Right renal pelvis (tissue), 4 donors: ENCODE data around the gene MTG2. TPM values are rescaled to one million over a fixed set of nuclear protein-coding genes. Genes with fewer than 3 reads are reported as not detected.

ENCODE experiments used
- DNase-seq, 4 donors: peaks; one replicate each; pipeline ENCODE4 v3.0.0-alpha.2; 2013; ENCODE audit warnings: low read depth in 4 of 4, low spot score in 3 of 4, missing footprints in 1 of 4
- polyA plus RNA-seq, 4 donors: library from polyadenylated mRNA; unstranded; fragments of 120-200 nt; gene quantifications; one replicate each; pipeline ENCODE4 v1.2.1, GENCODE V29; 2013; ENCODE audit not compliant: insufficient read length in 4 of 4

MTG2 gene
- polyA plus RNA-seq, 4 donors: 34.3 to 39.2 (median 36.8) TPM

DNA sequence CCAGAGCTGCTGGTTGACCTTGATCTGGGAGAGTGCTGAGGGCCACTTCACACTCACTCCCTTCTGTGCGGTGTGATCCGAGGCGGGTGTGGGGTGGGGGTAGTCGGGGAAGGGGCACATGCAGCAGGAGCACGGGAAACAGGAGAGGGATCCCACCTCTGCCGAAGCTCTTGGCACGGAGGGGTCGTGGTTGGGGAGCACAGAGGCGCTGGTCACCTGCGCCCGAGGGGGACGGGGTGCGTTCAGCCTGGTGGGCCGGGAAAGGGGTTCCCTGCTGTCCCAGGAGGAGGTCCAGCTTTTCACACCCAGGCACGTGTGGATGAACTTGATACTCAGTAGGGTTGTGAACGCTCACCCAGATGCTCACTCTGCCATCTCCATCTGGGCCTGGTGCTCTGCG lies 22.0 kb upstream of the MTG2 start:
- no peak for DNase-seq

DNA sequence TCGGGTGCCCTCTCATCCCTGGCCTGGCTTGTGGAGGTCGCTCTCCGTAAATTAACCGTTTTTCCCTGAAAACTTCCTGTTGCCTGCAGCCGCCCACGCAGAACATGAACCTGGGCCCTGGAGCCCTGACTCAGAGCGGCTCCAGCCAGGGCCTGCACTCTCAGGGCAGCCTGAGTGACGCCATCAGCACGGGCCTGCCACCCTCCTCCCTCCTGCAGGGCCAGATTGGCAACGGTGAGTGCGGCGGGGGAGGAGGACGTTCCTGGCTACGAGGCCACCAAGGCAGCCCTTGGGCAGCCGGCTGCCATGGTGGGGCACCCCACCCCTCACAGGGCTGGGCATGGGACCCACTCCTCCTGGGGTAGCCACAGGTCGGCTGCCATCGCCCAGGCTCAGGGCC lies 21.5 kb upstream of the MTG2 start:
- DNase-seq: no peak

DNA sequence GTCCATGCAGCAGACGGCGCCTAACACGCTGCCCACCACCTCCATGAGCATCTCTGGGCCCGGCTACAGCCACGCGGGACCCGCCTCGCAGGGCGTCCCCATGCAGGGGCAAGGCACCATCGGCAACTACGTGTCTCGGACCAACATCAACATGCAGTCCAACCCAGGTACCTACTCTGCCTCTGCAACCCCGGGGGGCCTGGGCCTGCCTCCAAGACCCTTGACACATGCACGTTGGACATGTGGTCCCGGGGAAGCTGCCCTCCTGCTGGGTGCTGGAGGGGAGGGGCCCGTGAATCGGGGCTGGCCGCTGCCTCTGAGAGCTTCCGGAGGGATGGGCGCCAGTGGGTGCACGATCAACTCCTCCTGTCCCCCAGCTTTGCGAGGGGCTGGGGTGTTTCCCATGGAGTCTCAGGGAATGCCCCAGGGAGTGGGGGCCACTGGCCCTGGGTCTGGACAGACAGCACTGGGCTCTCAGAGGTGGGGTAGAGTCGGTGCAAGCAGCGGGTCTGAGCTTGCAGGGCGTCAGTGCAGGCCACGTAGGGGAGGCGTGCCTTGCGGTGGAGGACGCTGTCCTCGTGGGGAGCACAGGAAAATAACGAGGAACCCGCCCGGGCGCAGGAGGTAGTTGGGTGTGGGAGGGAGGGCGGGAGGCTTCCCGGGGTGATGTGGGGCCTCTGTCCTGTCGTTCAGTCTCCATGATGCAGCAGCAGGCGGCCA lies 19.9 kb upstream of the MTG2 start:
- no peak for DNase-seq

DNA sequence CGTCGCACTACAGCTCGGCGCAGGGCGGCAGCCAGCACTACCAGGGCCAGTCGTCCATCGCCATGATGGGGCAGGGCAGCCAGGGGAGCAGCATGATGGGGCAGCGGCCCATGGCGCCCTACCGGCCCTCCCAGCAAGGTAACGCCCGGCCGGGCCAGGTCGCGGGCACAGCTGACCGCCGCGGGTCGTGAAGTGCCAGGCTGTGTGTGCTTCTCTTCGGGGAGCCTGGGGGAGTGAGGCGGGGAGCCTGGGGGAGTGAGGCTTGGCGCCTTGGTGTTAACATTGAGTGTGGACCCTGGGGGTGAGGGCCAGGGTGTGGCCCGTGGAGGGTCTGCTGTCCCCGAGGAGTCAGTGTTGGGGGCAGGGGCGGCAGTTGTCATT lies 19.4 kb upstream of the MTG2 start:
- DNase-seq: no peak

DNA sequence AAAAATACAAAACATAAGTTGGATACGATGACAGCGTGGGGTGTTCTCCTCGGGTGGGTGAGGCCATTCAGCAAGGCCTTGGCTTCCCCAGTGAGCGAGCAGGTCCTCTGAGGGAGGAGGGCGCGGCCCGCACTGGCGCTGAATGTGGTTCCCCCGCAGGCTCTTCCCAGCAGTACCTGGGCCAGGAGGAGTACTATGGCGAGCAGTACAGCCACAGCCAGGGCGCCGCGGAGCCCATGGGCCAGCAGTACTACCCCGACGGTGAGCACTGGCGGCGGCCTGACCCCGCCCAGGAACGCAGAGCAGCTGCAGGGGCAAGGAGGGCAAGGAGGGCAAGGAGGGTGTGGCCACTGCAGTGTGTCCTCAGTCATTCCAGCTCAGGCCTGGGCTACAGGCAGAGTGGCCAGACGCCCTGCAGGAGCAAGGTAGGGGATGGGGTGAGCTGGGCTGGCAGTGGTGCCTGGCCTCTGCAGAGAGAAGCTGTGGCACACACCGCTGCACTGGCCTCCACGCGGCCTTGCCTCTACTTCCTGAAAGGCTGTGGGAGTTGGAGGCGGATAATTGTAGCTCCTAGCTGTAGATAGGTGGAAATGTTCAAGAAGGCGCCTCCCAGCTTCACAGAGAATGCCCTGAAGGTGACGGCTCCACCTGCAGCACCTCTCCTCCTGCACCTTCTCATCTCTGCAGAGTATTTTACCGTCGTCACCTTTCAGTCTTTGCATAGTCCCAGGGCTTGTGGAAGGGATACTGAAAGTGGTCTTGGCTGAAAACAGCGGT lies 18.7 kb upstream of the MTG2 start:
- DNase-seq: no peak

DNA sequence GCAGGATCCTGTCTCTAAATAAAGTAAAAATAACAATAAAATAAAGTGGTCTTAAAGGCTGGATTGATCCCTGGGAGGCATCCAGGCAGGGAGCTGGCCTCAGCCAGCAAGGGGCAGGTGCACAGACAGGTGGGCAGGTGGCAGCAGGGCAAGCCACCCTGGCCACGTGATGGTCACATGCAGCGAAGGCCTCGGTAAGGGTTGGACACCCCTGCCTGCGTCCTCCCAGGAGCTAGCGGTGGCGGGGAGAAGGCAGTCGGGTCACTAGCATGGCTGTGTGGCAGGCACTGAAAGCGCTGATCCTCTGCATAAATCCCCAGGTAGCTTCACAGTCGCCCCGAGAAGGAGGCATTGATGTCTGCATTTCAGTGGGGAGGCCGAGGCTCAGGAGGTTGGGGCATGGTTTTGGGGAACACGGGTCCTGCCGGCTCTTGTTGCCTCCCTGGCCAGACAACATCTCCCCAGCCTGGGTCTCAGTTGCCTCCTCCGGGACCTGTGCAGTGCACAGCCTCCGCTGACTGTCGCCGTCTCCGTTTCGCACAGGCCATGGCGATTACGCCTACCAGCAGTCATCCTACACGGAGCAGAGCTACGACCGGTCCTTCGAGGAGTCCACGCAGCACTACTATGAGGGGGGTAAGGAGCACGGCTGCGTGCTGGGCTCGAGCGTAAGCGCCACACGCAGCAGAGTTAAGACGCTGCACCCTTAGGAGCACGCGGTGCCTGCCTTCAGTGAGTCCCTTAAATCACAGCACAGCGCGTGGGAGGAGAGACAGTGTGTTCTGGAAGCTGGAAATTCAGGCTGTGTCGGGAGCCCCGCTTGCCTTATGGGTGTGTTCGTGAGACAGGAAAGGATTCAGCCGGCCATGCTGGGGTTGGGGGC lies 17.7 kb upstream of the MTG2 start:
- DNase-seq: no peak

DNA sequence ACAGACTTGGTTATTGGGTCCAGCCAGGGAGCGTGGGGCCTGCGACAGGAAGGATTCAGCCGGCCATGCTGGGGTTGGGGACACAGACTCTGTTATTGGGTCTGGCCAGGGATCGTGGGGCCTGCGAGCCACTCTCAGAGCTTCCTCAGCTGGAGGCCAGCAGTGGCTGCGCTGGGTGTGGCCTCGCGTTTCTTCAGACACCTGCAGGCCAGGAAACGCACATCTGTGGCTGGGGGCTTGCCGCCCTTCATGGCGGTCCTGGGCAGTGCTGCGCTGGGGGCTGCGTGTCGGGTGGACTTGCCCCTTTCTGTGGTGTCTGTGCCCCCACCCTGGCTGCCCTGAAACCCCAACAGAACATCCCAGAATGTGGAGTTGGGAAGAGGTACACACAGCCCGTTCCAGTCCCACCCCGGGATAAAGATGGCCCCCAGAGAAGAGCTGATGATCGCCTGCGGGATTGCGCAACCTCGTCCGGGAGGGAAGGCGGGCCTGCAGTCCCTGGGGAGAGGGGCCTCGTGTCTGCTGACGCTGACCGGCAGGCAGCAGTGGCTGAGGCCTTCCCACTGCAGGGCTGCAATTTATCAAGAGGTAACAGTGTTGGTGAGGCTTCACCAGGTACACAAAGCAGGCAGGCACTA lies 16.9 kb upstream of the MTG2 start:
- DNase-seq: no peak

DNA sequence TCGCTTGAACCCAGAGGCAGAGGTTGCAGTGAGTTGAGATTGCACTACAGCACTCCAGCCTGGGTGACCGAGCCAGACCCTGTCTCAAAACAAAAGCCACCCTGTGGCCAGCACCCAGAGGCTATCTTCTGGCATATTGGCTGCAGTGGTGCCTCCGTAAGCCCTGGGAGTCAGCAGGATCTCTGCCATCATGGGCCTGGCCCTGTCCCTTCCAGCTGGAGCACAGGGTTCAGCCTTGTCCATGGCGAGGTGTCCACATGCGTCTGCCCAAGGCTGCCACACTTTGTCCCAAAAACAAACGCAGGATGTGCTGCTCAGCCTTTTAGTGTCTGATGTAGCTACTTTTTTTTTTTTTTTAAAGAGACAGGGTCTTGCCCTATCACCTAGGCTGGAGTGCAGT lies 15.4 kb upstream of the MTG2 start:
- no peak for DNase-seq

DNA sequence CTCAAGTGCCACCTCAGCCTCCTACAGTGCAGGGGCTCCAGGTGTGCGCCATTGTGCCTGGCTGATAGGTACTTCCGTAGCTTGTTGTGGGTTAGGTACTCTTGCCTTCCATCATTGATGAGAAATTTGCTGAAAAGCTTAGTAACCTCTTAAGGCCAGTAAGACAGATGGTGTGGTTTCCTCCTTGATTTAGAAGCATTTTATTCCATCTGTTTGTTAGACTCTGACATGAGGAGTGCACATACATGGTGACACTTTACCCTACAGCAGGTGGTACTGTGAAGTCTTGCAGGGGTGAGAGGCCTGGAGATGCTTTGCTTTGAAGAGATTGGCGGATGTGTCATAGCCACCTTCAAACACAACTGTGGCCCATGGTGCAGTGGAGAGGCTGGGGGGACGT lies 14.8 kb upstream of the MTG2 start:
- DNase-seq: no peak

DNA sequence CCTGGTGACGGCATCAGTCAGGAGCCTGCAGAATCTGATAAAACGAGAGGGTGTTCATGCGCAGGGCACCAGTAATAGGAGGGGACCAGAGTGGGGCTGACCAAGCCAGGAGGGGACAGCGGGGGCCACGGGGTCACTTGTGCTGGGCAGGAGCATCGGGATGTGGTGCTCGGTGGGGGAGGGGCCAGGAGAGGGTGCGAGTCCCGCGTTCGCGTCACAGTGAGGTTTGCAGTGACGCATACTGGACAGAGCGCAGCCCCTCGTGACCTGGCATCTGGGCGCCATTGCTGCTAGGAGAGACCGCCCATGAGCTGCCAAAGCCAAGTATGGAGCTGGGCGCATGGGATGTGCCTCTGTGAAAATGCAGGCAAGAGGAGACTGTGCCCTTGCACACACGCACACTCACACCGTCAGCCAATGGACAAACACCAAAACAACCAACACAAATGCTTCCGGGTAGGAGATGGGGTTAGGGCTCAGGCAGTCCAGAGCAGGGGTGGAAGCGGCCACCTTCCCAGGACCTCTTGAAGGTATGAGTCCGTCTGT lies 13.9 kb upstream of the MTG2 start:
- DNase-seq: no peak

DNA sequence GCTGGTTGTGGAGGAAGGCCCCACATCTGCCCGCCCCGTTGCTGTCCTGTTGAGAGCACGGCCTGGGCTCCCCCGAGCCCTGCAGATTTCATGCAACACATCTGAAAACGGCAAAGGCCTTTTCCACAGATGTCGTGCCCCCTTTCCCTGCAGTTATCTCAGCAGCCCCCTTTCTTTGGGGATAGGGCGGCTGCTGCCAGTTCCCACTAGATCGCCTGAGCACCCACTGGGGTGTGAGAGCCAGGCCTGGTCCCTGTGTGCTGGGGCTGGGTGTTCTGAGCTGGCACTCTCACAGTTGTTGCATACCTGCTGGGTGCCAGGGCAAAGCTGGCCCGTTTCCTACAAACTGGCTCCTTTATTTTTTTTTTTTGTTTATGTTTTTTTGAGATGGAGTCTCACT lies 12.3 kb upstream of the MTG2 start:
- no peak for DNase-seq

DNA sequence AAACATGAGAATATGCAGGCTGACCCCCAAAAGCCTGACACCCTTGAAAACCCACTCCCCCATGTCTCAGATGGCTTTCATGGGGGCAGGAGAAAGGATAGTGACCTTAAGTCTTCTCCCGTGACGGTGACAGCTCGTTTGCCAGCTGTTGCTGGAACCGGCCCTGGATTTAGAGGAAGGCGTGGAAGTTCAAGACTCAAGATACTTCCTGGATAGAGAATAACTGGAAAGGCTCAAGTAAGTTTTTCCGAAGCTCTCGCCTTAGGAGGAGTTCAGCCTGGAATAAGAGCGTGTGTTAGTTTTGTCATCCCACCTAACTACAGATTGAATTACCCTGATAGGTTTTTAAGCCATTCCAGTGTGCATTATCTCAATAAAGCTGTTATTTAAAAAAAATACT lies 11.6 kb upstream of the MTG2 start:
- no peak for DNase-seq

DNA sequence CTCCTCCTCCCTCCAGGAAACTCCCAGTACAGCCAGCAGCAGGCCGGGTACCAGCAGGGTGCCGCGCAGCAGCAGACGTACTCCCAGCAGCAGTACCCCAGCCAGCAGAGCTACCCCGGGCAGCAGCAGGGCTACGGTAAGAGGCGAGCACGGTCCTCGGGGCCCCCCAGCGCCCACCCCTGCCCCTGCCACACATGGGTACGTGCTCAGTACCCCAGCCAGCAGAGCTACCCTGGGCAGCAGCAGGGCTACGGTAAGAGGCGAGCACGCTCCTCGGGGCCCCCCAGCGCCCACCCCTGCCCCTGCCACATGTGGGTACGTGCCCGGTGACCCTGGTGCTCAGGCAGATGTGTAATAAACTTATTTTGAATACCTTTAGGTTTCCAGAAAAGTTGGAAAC lies 10.2 kb upstream of the MTG2 start:
- no peak for DNase-seq

DNA sequence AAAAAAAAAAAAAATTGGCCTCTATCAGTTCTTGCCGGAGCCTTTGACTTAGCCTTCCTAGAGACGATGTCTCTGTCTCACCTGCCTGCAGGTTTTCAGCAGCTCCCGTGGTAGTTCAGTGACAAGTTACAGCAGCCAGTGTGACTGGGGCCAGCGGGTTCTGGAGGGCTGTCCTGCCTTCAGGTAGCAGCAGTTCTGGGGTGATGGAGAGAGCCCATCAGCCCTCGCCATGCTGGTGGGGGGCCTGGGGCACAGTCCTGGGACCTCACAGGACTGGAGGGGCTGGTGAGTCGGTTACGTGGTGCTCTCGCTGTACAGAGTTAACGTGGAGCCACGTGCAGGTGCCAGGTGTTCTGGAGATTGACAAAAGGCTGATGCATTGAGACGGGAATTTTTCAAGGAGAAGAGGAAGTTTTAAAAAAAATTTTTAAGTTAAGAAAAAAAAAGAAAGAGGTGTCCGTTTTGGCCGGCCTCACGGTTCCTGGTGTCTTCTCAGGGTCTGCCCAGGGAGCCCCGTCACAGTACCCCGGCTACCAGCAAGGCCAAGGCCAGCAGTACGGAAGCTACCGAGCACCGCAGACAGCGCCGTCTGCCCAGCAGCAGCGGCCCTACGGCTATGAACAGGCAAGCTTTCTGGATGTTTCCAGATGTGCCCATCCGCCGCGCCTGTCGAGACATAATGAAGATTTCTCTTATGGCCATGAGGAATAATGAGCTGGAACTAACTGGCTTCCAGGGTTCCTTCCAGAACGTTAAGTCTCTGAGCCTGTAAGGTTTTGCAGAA lies 8.6 kb upstream of the MTG2 start:
- no peak for DNase-seq

DNA sequence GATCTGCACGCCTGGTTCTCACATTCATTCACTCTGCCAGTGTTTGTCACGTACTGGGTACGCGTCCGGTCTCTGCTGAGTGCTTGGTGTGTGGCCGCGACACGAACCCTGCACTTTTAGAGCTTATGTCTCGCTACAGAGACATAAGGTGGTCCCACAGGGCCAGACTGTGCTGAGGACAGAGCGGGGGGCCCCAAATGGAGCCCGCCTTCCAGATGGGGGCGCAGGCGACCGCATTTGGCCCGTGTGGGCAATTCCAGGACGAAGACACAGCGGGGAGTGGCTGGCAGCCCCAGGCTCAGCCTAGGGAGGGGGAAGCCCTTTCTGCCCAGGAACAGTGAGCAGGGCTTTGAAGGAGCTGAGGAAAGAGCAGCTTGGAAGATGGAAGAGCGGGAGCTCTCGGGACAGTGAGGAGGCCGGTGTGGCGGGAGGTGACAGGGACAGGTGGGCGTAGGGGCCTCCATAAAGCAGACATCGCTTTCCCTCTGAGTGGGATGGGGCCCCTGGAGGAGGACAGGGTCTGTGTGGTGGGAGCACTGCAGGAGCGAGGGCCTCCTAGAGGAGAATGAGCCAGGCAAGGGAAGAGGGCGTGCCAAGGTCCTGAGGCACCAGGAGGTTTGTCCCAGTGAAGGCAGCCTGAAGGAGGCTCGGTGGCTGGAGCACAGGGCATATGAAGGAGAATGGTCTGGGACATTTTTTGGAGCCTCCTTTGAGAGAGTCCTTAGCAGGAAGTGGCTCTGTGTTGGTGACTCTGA lies 7.8 kb upstream of the MTG2 start:
- no peak for DNase-seq

DNA sequence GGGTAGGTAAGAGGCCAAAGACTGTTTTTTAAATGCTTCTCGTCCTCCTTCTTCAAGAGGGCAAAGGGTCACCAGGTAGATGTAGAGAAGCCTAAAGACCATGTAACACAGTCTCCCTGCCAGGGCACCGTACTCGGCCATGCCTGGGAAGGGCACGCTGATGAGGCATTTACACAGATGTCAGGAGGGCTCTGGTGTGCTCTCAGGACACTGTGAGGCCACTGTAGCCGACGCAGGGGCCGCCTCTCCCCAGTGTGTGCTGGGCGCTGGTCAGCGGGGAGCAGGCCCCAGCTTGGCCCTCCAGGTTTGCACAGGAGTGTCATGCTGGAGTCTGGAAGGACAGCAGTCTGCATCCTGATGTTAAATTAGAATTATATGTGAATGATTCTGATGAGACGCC lies 7.1 kb upstream of the MTG2 start:
- no peak for DNase-seq

DNA sequence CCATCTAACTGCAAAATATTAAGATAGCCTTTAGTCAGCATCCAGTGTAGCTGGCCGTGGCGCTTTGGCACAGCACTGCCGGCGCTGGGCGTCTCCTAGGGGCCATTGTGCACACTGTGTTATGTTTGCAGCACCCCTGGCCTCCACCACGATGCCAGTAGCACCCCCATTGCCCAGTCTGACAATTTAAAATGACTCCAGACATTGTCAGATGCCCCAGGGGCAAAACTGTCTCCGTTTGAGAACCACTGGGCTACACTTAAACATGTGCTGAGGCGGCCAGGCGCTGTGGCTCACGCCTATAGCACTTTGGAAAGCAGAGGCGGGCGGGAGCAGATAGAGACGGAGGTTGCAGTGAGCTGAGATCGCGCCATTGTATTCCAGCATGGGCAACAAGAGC lies 6.0 kb upstream of the MTG2 start:
- no peak for DNase-seq

DNA sequence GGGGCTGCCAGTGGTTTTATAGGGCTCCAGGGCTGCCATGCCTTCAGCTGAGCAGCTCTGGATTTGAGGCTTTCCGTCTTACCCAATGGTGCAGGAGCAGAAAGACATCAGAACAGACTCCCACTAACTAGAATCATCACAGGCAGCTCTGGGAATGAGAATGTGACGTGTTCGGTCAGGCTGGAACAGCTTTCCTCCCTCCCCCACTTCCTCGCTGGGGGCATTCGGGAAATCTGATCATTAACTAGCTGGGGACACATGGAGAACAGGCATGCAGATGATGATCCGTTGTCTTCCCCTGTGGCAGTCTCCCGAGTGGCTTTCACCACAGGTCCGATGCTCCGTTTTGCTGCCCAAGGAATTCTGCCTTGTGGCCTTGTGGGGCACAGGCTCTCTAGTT lies 5.5 kb upstream of the MTG2 start:
- no peak for DNase-seq
